ENCODE measurements around the gene MRPL54.

MRPL54 gene

GRCh38 chr19:3784607-3785450, 22.3 kb downstream of the MRPL54 start:
- H3K9ac ChIP-seq (ENCODE audit: low read depth in 1 of 2, low read length in 2 of 2) = no peak overlapping the region
- peaks cover 3 to 11% of the 10 kb centered on the region in 2 donors for H3K27me3 ChIP-seq (ENCODE audit: control insufficient read depth in 1 of 2, insufficient read depth in 2 of 2, low read length in 2 of 2)
- H3K4me3 ChIP-seq (ENCODE audit: low read depth in 1 of 2, low read length in 2 of 2) = peak overlapping the region; percentile 46 to 63
- no peak overlapping the region for H3K27ac ChIP-seq (ENCODE audit: low read depth, low read length)
- peaks cover 16 to 17% of the 10 kb centered on the region in 2 donors for H3K9me3 ChIP-seq (ENCODE audit: control insufficient read depth in 1 of 2, low read length in 2 of 2)
- H3K4me1 ChIP-seq (ENCODE audit: control insufficient read depth in 1 of 2, insufficient read depth in 2 of 2, low read length in 2 of 2) = peaks cover 0 to 4% of the 10 kb centered on the region in 2 donors
- H3K36me3 ChIP-seq (ENCODE audit: control insufficient read depth in 1 of 2, insufficient read depth in 2 of 2, low read length in 2 of 2) = no peaks in the 10 kb centered on the region

- peaks cover 0 to 4% of the 10 kb centered on the region in 2 donors for H3K4me1 ChIP-seq (ENCODE audit: control insufficient read depth in 1 of 2, insufficient read depth in 2 of 2, low read length in 2 of 2)
- peak overlapping the region; percentile 46 to 63 for H3K4me3 ChIP-seq (ENCODE audit: low read depth in 1 of 2, low read length in 2 of 2)
- no peaks in the 10 kb centered on the region for H3K36me3 ChIP-seq (ENCODE audit: control insufficient read depth in 1 of 2, insufficient read depth in 2 of 2, low read length in 2 of 2)
- no peak overlapping the region for H3K9ac ChIP-seq (ENCODE audit: low read depth in 1 of 2, low read length in 2 of 2)
- no peak overlapping the region for H3K27ac ChIP-seq (ENCODE audit: low read depth, low read length)
- peaks cover 16 to 17% of the 10 kb centered on the region in 2 donors for H3K9me3 ChIP-seq (ENCODE audit: control insufficient read depth in 1 of 2, low read length in 2 of 2)
- H3K27me3 ChIP-seq (ENCODE audit: control insufficient read depth in 1 of 2, insufficient read depth in 2 of 2, low read length in 2 of 2) = peaks cover 4 to 11% of the 10 kb centered on the region in 2 donors
Observed at GRCh38 chr19:3785451-3785937, 23.0 kb downstream of the MRPL54 start.

GRCh38 chr19:3785938-3786824, 23.7 kb downstream of the MRPL54 start, which contains the start of gene MATK:
Gene MATK, minus strand, starts transcription at chr19:3786381. Its CDS starts 1,246 bp downstream, at chr19:3785135.
- Histone ChIP-seq H3K4me3 (ENCODE audit: low read depth in 1 of 2, low read length in 2 of 2) (peak within 1 kb of the TSS; percentile 46 to 63), H3K9ac (ENCODE audit: low read depth in 1 of 2, low read length in 2 of 2) (no peak within 1 kb of the TSS), H3K27ac (ENCODE audit: low read depth, low read length) (no peak within 1 kb of the TSS)

GRCh38 chr19:3788996-3789778, 26.7 kb downstream of the MRPL54 start:
- Histone ChIP-seq H3K4me1 (ENCODE audit: control insufficient read depth in 1 of 2, insufficient read depth in 2 of 2, low read length in 2 of 2) (peaks cover 0 to 4% of the 10 kb centered on the region in 2 donors), H3K9me3 (ENCODE audit: control insufficient read depth in 1 of 2, low read length in 2 of 2) (no peaks in the 10 kb centered on the region)

More at GRCh38 chr19:3785938-3786824, 23.7 kb downstream of the MRPL54 start, which contains the start of gene MATK:
- peaks cover 0 to 4% of the 10 kb centered on the region in 2 donors for H3K4me1 ChIP-seq (ENCODE audit: control insufficient read depth in 1 of 2, insufficient read depth in 2 of 2, low read length in 2 of 2)
- H3K36me3 ChIP-seq (ENCODE audit: control insufficient read depth in 1 of 2, insufficient read depth in 2 of 2, low read length in 2 of 2) = no peaks in the 10 kb centered on the region
- H3K9me3 ChIP-seq (ENCODE audit: control insufficient read depth in 1 of 2, low read length in 2 of 2) = peaks cover 13 to 14% of the 10 kb centered on the region in 2 donors
- peaks cover 6 to 11% of the 10 kb centered on the region in 2 donors for H3K27me3 ChIP-seq (ENCODE audit: control insufficient read depth in 1 of 2, insufficient read depth in 2 of 2, low read length in 2 of 2)

GRCh38 chr19:3790209-3790734, 27.8 kb downstream of the MRPL54 start:
- H3K4me3 ChIP-seq (ENCODE audit: low read depth in 1 of 2, low read length in 2 of 2) = no peak overlapping the region
- no peak overlapping the region for H3K9ac ChIP-seq (ENCODE audit: low read depth in 1 of 2, low read length in 2 of 2)
- peaks cover 0 to under 1% of the 10 kb centered on the region in 2 donors for H3K4me1 ChIP-seq (ENCODE audit: control insufficient read depth in 1 of 2, insufficient read depth in 2 of 2, low read length in 2 of 2)
- H3K27me3 ChIP-seq (ENCODE audit: control insufficient read depth in 1 of 2, insufficient read depth in 2 of 2, low read length in 2 of 2) = peaks cover 2 to 6% of the 10 kb centered on the region in 2 donors
- H3K36me3 ChIP-seq (ENCODE audit: control insufficient read depth in 1 of 2, insufficient read depth in 2 of 2, low read length in 2 of 2) = no peaks in the 10 kb centered on the region
- H3K9me3 ChIP-seq (ENCODE audit: control insufficient read depth in 1 of 2, low read length in 2 of 2) = no peaks in the 10 kb centered on the region
- no peak overlapping the region for H3K27ac ChIP-seq (ENCODE audit: low read depth, low read length)

More at GRCh38 chr19:3788996-3789778, 26.7 kb downstream of the MRPL54 start:
- no peak overlapping the region for H3K4me3 ChIP-seq (ENCODE audit: low read depth in 1 of 2, low read length in 2 of 2)
- H3K9ac ChIP-seq (ENCODE audit: low read depth in 1 of 2, low read length in 2 of 2) = no peak overlapping the region
- no peaks in the 10 kb centered on the region for H3K36me3 ChIP-seq (ENCODE audit: control insufficient read depth in 1 of 2, insufficient read depth in 2 of 2, low read length in 2 of 2)
- H3K27me3 ChIP-seq (ENCODE audit: control insufficient read depth in 1 of 2, insufficient read depth in 2 of 2, low read length in 2 of 2) = peaks cover 6 to 11% of the 10 kb centered on the region in 2 donors
- no peak overlapping the region for H3K27ac ChIP-seq (ENCODE audit: low read depth, low read length)

- H3K27ac ChIP-seq (ENCODE audit: low read depth, low read length) = no peak overlapping the region
- H3K9ac ChIP-seq (ENCODE audit: low read depth in 1 of 2, low read length in 2 of 2) = no peak overlapping the region
- peaks cover 0 to 6% of the 10 kb centered on the region in 2 donors for H3K27me3 ChIP-seq (ENCODE audit: control insufficient read depth in 1 of 2, insufficient read depth in 2 of 2, low read length in 2 of 2)
- H3K9me3 ChIP-seq (ENCODE audit: control insufficient read depth in 1 of 2, low read length in 2 of 2) = no peaks in the 10 kb centered on the region
- H3K36me3 ChIP-seq (ENCODE audit: control insufficient read depth in 1 of 2, insufficient read depth in 2 of 2, low read length in 2 of 2) = no peaks in the 10 kb centered on the region
- H3K4me3 ChIP-seq (ENCODE audit: low read depth in 1 of 2, low read length in 2 of 2) = no peak overlapping the region
- H3K4me1 ChIP-seq (ENCODE audit: control insufficient read depth in 1 of 2, insufficient read depth in 2 of 2, low read length in 2 of 2) = no peaks in the 10 kb centered on the region
Observed at GRCh38 chr19:3790941-3791340, 28.5 kb downstream of the MRPL54 start.

GRCh38 chr19:3792114-3792513, 29.6 kb downstream of the MRPL54 start:
- no peak overlapping the region for H3K9ac ChIP-seq (ENCODE audit: low read depth in 1 of 2, low read length in 2 of 2)
- peaks cover 0 to 6% of the 10 kb centered on the region in 2 donors for H3K9me3 ChIP-seq (ENCODE audit: control insufficient read depth in 1 of 2, low read length in 2 of 2)
- H3K27me3 ChIP-seq (ENCODE audit: control insufficient read depth in 1 of 2, insufficient read depth in 2 of 2, low read length in 2 of 2) = peaks cover 0 to 4% of the 10 kb centered on the region in 2 donors
- H3K36me3 ChIP-seq (ENCODE audit: control insufficient read depth in 1 of 2, insufficient read depth in 2 of 2, low read length in 2 of 2) = no peaks in the 10 kb centered on the region
- H3K4me1 ChIP-seq (ENCODE audit: control insufficient read depth in 1 of 2, insufficient read depth in 2 of 2, low read length in 2 of 2) = no peaks in the 10 kb centered on the region
- H3K27ac ChIP-seq (ENCODE audit: low read depth, low read length) = no peak overlapping the region
- H3K4me3 ChIP-seq (ENCODE audit: low read depth in 1 of 2, low read length in 2 of 2) = no peak overlapping the region

GRCh38 chr19:3793799-3794198, 31.3 kb downstream of the MRPL54 start:
- peaks cover 0 to 6% of the 10 kb centered on the region in 2 donors for H3K9me3 ChIP-seq (ENCODE audit: control insufficient read depth in 1 of 2, low read length in 2 of 2)
- no peak overlapping the region for H3K9ac ChIP-seq (ENCODE audit: low read depth in 1 of 2, low read length in 2 of 2)
- H3K4me3 ChIP-seq (ENCODE audit: low read depth in 1 of 2, low read length in 2 of 2) = no peak overlapping the region
- no peak overlapping the region for H3K27ac ChIP-seq (ENCODE audit: low read depth, low read length)
- H3K27me3 ChIP-seq (ENCODE audit: control insufficient read depth in 1 of 2, insufficient read depth in 2 of 2, low read length in 2 of 2) = peaks cover 0 to 4% of the 10 kb centered on the region in 2 donors
- H3K4me1 ChIP-seq (ENCODE audit: control insufficient read depth in 1 of 2, insufficient read depth in 2 of 2, low read length in 2 of 2) = no peaks in the 10 kb centered on the region
- no peaks in the 10 kb centered on the region for H3K36me3 ChIP-seq (ENCODE audit: control insufficient read depth in 1 of 2, insufficient read depth in 2 of 2, low read length in 2 of 2)

- Histone ChIP-seq H3K9me3 (ENCODE audit: control insufficient read depth in 1 of 2, low read length in 2 of 2) (peaks cover 0 to 6% of the 10 kb centered on the region in 2 donors), H3K4me1 (ENCODE audit: control insufficient read depth in 1 of 2, insufficient read depth in 2 of 2, low read length in 2 of 2) (peaks cover 0 to 4% of the 10 kb centered on the region in 2 donors), H3K4me3 (ENCODE audit: low read depth in 1 of 2, low read length in 2 of 2) (no peak overlapping the region), H3K27me3 (ENCODE audit: control insufficient read depth in 1 of 2, insufficient read depth in 2 of 2, low read length in 2 of 2) (peaks cover 3 to 4% of the 10 kb centered on the region in 2 donors), H3K27ac (ENCODE audit: low read depth, low read length) (no peak overlapping the region), H3K36me3 (ENCODE audit: control insufficient read depth in 1 of 2, insufficient read depth in 2 of 2, low read length in 2 of 2) (no peaks in the 10 kb centered on the region), H3K9ac (ENCODE audit: low read depth in 1 of 2, low read length in 2 of 2) (no peak overlapping the region)
Observed at GRCh38 chr19:3796358-3796757, 33.9 kb downstream of the MRPL54 start.
